Activated B cell treated with CpG ODN at 0.5 μM for 24 hours (primary cell): ENCODE measurements around the gene CSTF1. TPM values are rescaled to one million over a fixed set of nuclear protein-coding genes. Genes with fewer than 3 reads are reported as not detected.

Source experiments
- ATAC-seq: fragments of 200-7000 bp; cut with Tn5 transposase; one replicate; pipeline ENCODE4 v1.10.0; 2021; ENCODE audit warnings: low read depth, mild to moderate bottlenecking, moderate library complexity
- CTCF ChIA-PET: fragments of 350-600 bp; sonication (Branson Sonifier 250); formaldehyde crosslinking; loops from one replicate; lab custom pipeline; 2021; ENCODE audit warnings: antibody characterized with exemption; lab: Charles Lee
- POLR2A ChIA-PET: fragments of 350-600 bp; sonication (Branson Sonifier 250); formaldehyde crosslinking; loops from one replicate; lab custom pipeline; 2021; ENCODE audit warnings: antibody characterized with exemption; lab: Charles Lee
- DNase-seq: peaks from one replicate; pipeline ENCODE4 v3.0.0; 2022
- H3K27ac Mint-ChIP-seq: one replicate; pipeline ENCODE4 v1.8.0; 2020; ENCODE audit warnings: mixed read lengths
- H3K27me3 Mint-ChIP-seq: one replicate; pipeline ENCODE4 v1.8.0; 2021; ENCODE audit warnings: mixed read lengths
- H3K36me3 Mint-ChIP-seq: one replicate; pipeline ENCODE4 v1.8.0; 2021; ENCODE audit warnings: low read depth, mixed read lengths
- H3K4me1 Mint-ChIP-seq: one replicate; pipeline ENCODE4 v1.8.0; 2021; ENCODE audit warnings: mixed read lengths
- H3K4me3 Mint-ChIP-seq: one replicate; pipeline ENCODE4 v1.8.0; 2020; ENCODE audit warnings: mild to moderate bottlenecking, mixed read lengths
- H3K9me3 Mint-ChIP-seq: one replicate; pipeline ENCODE4 v1.8.0; 2020; ENCODE audit warnings: mixed read lengths
- CTCF ChIP-seq: fragments of 200-600 bp; IDR thresholded peaks from one replicate; pipeline ENCODE4 v1.8.0; 2022; ENCODE audit warnings: antibody characterized with exemption, mild to moderate bottlenecking
- intact Hi-C: fragments of 100-400 bp; cut with micrococcal nuclease; formaldehyde crosslinking; loops from one replicate; pipeline ENCODE4 v1.15.1; 2024
- total RNA-seq: library from RNA; stranded (reverse); gene quantifications from 2 replicates; pipeline ENCODE4 v1.2.3, GENCODE V29; 2022

The CSTF1 gene
- total RNA-seq, 1 donor from 2014 or later = 36.2 TPM

- no peaks in the 10 kb centered on the region for H3K9me3 Mint-ChIP-seq
- ATAC-seq = no peak
- no peaks in the 10 kb centered on the region for H3K36me3 Mint-ChIP-seq
- no peak for TF ChIP-seq CTCF
- no peak for DNase-seq
- ChIA-PET POLR2A (no interaction called here), CTCF (no interaction called here)
- H3K4me1 Mint-ChIP-seq = peaks cover 20% of the 10 kb centered on the region
- H3K27ac Mint-ChIP-seq = no peak overlapping the region
- no peaks in the 10 kb centered on the region for H3K27me3 Mint-ChIP-seq
- no peak overlapping the region for H3K4me3 Mint-ChIP-seq
- intact Hi-C loops = no loop called here
Observed at GRCh38 chr20:56438284-56438683, 45.8 kb downstream of the CSTF1 start.

GRCh38 chr20:56439771-56440291 lies 47.4 kb downstream of the CSTF1 start:
- Mint-ChIP-seq H3K4me3 (no peak overlapping the region), H3K9me3 (no peaks in the 10 kb centered on the region), H3K27me3 (no peaks in the 10 kb centered on the region), H3K36me3 (no peaks in the 10 kb centered on the region), H3K27ac (no peak overlapping the region), H3K4me1 (peaks cover 20% of the 10 kb centered on the region)
- DNase-seq (no peak), ATAC-seq (no peak)
- intact Hi-C loops = no loop called here
- ChIA-PET CTCF (no interaction called here), POLR2A (no interaction called here)
- TF ChIP-seq CTCF = no peak

GRCh38 chr20:56440346-56441007 lies 48.0 kb downstream of the CSTF1 start:
- no peak for DNase-seq
- CTCF ChIA-PET = no interaction called here
- H3K4me1 Mint-ChIP-seq = peaks cover 18% of the 10 kb centered on the region
- H3K27ac Mint-ChIP-seq = no peak overlapping the region
- POLR2A ChIA-PET = no interaction called here
- no peaks in the 10 kb centered on the region for H3K36me3 Mint-ChIP-seq
- no peak overlapping the region for H3K4me3 Mint-ChIP-seq
- H3K9me3 Mint-ChIP-seq = no peaks in the 10 kb centered on the region
- no peak for TF ChIP-seq CTCF
- H3K27me3 Mint-ChIP-seq = no peaks in the 10 kb centered on the region
- intact Hi-C loops = no loop called here
- no peak for ATAC-seq

GRCh38 chr20:56442389-56443365 lies 50.2 kb downstream of the CSTF1 start:
- Mint-ChIP-seq H3K27ac (no peak overlapping the region), H3K4me3 (no peak overlapping the region), H3K9me3 (no peaks in the 10 kb centered on the region), H3K4me1 (peaks cover 17% of the 10 kb centered on the region), H3K27me3 (peaks cover 3% of the 10 kb centered on the region), H3K36me3 (no peaks in the 10 kb centered on the region)
- intact Hi-C loops = no loop called here
- TF ChIP-seq CTCF = no peak
- DNase-seq = no peak
- ChIA-PET CTCF (no interaction called here), POLR2A (no interaction called here)
- ATAC-seq = no peak
